ENCODE data around the gene GOLGA3. TPM values are rescaled to one million over a fixed set of nuclear protein-coding genes. Genes with fewer than 3 reads are reported as not detected.

Gene GOLGA3
- total RNA-seq, 1 donor from 2014 or later, result 86.7 TPM

DNA sequence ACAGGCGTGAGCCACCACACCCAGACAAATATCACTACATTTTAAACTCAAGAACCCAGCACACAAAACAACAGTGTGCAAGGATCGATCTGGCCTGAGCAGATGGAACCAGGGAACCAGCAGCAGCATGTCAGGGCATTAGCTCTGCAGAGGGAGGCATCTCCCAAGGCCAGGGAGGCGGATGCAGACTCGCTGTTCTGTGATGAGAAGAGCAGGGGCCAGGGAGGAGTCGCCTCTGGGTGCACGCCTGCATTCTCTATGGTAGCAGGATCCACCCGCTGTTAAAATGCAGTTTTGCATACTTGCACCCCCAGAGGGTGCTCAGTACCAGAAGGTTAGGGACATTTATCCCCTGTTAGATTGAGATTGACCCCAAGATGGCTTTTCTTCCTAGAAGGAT, 100.2 kb downstream of the GOLGA3 start:
- H2AFZ ChIP-seq (ENCODE audit: low read depth, low read length), result no peak overlapping the region
- no peak overlapping the region for H3K9ac ChIP-seq (ENCODE audit: low read length)
- H3K27me3 ChIP-seq (ENCODE audit: insufficient read depth, low read length), result no peaks in the 10 kb centered on the region
- no peak overlapping the region for H3K4me3 Mint-ChIP-seq (ENCODE audit: unreplicated experiment)
- H3K9me3 Mint-ChIP-seq (ENCODE audit: unreplicated experiment), result no peaks in the 10 kb centered on the region
- H3K36me3 ChIP-seq (ENCODE audit: insufficient read depth, low read length), result peaks cover 55% of the 10 kb centered on the region
- TF ChIP-seq, protein P1, sequence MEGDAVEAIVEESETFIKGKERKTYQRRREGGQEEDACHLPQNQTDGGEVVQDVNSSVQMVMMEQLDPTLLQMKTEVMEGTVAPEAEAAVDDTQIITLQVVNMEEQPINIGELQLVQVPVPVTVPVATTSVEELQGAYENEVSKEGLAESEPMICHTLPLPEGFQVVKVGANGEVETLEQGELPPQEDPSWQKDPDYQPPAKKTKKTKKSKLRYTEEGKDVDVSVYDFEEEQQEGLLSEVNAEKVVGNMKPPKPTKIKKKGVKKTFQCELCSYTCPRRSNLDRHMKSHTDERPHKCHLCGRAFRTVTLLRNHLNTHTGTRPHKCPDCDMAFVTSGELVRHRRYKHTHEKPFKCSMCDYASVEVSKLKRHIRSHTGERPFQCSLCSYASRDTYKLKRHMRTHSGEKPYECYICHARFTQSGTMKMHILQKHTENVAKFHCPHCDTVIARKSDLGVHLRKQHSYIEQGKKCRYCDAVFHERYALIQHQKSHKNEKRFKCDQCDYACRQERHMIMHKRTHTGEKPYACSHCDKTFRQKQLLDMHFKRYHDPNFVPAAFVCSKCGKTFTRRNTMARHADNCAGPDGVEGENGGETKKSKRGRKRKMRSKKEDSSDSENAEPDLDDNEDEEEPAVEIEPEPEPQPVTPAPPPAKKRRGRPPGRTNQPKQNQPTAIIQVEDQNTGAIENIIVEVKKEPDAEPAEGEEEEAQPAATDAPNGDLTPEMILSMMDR (IDR thresholded peaks at IDR 0.05; ENCODE audit: insufficient read depth, low read depth, low read length), result no peak
- no peak for TF ChIP-seq EZH2 (IDR thresholded peaks at IDR 0.05; ENCODE audit: insufficient read depth, low read length)
- DNase-seq (ENCODE audit: low read depth), result no peak
- H3K4me1 ChIP-seq (ENCODE audit: insufficient read depth, low read length), result peaks cover 8% of the 10 kb centered on the region
- FAIRE-seq, result no peak
- H3K27me3 Mint-ChIP-seq (ENCODE audit: low read depth, unreplicated experiment), result no peaks in the 10 kb centered on the region
- peaks cover 88% of the 10 kb centered on the region for H4K20me1 ChIP-seq (ENCODE audit: insufficient read depth, low read length)
- no peak overlapping the region for H3K4me3 ChIP-seq (ENCODE audit: insufficient read depth, low read depth, low read length)
- H3K4me1 Mint-ChIP-seq (ENCODE audit: low read depth, unreplicated experiment), result peaks cover 3% of the 10 kb centered on the region
- H3K27ac Mint-ChIP-seq (ENCODE audit: unreplicated experiment), result no peak overlapping the region
- H3K4me2 ChIP-seq (ENCODE audit: low read length), result no peak overlapping the region
- no peaks in the 10 kb centered on the region for H3K9me3 ChIP-seq (ENCODE audit: insufficient read depth, low read depth, low read length)
- H3K79me2 ChIP-seq (ENCODE audit: insufficient read depth, low read length), result peaks cover 48% of the 10 kb centered on the region
- no peak overlapping the region for H3K27ac ChIP-seq (ENCODE audit: low read depth, low read length)
- peaks cover 36% of the 10 kb centered on the region for H3K36me3 Mint-ChIP-seq (ENCODE audit: low read depth, unreplicated experiment)

DNA sequence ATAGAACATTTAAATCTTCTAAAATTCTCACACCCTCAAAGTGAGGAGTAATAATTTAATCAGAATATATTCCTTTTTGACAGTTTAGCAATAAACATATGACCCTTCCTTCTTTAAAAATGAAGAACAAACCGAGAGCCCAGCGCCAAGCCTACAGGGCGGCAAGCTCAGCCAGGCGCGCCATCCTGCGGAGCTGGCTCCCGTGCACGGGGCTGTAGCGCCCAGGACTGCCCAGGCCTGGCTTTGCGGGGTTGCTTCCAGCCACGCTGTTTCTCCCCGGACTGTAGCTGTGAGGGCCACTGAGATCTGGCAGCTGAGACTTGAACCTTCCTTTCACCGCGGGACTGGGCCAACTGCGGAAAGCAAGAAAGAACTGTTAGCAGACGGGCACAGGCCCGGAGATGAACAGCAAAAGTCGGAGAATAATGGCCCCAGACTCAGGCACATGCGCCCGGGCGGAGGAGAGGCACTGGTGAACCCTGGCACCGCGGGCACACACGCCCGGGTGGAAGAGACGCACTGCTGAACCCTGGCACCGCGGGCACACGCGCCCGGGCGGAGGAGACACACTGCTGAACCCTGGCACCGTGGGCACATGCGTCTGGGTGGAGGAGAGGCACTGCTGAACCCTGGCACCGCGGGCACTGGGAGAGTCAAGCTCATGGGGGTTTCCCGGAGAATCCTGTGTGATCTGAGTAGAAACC, 101.4 kb downstream of the GOLGA3 start:
- Histone ChIP-seq H3K27ac (ENCODE audit: low read depth, low read length) (no peak overlapping the region), H3K4me3 (ENCODE audit: insufficient read depth, low read depth, low read length) (no peak overlapping the region), H3K9me3 (ENCODE audit: insufficient read depth, low read depth, low read length) (no peaks in the 10 kb centered on the region), H3K4me1 (ENCODE audit: insufficient read depth, low read length) (peaks cover 11% of the 10 kb centered on the region), H3K4me2 (ENCODE audit: low read length) (no peak overlapping the region), H2AFZ (ENCODE audit: low read depth, low read length) (no peak overlapping the region), H3K27me3 (ENCODE audit: insufficient read depth, low read length) (no peaks in the 10 kb centered on the region), H3K9ac (ENCODE audit: low read length) (no peak overlapping the region), H3K36me3 (ENCODE audit: insufficient read depth, low read length) (peaks cover 54% of the 10 kb centered on the region), H4K20me1 (ENCODE audit: insufficient read depth, low read length) (peaks cover 90% of the 10 kb centered on the region), H3K79me2 (ENCODE audit: insufficient read depth, low read length) (peaks cover 58% of the 10 kb centered on the region)
- TF ChIP-seq EZH2 (IDR thresholded peaks at IDR 0.05; ENCODE audit: insufficient read depth, low read length), result no peak
- TF ChIP-seq, protein P1 (IDR thresholded peaks at IDR 0.05; ENCODE audit: insufficient read depth, low read depth, low read length), result no peak
- Mint-ChIP-seq H3K9me3 (ENCODE audit: unreplicated experiment) (no peaks in the 10 kb centered on the region), H3K4me1 (ENCODE audit: low read depth, unreplicated experiment) (peaks cover 3% of the 10 kb centered on the region), H3K4me3 (ENCODE audit: unreplicated experiment) (no peak overlapping the region), H3K27ac (ENCODE audit: unreplicated experiment) (no peak overlapping the region), H3K36me3 (ENCODE audit: low read depth, unreplicated experiment) (peaks cover 34% of the 10 kb centered on the region), H3K27me3 (ENCODE audit: low read depth, unreplicated experiment) (no peaks in the 10 kb centered on the region)
- DNase-seq (ENCODE audit: low read depth) (no peak), FAIRE-seq (no peak)

DNA sequence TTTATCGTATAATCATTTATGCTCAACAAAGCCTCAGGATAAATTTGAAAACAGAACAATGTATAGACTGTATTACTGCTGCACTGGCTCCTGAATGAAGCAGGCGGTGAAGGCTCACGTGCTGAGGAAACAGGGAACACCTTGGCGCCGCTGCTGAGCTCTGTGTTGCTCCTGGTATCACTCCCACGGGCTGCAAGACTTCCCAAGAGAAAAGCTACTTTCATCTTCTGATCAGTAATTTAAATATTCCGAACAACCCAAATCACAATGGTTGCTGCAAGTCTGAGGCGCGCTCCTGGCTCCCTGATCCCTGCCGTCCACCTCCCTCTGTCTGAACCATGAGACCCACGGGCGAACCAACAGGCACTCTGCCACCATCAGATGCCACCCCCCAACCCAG, 102.3 kb downstream of the GOLGA3 start:
- H3K27me3 Mint-ChIP-seq (ENCODE audit: low read depth, unreplicated experiment), result no peaks in the 10 kb centered on the region
- FAIRE-seq, result no peak

More for the DNA sequence above, 102.3 kb downstream of the GOLGA3 start:
- Mint-ChIP-seq H3K36me3 (ENCODE audit: low read depth, unreplicated experiment) (peaks cover 34% of the 10 kb centered on the region), H3K4me3 (ENCODE audit: unreplicated experiment) (no peak overlapping the region), H3K27ac (ENCODE audit: unreplicated experiment) (no peak overlapping the region), H3K9me3 (ENCODE audit: unreplicated experiment) (no peaks in the 10 kb centered on the region), H3K4me1 (ENCODE audit: low read depth, unreplicated experiment) (peaks cover 3% of the 10 kb centered on the region)
- Histone ChIP-seq H3K79me2 (ENCODE audit: insufficient read depth, low read length) (peaks cover 58% of the 10 kb centered on the region), H2AFZ (ENCODE audit: low read depth, low read length) (no peak overlapping the region), H3K4me2 (ENCODE audit: low read length) (no peak overlapping the region), H3K4me3 (ENCODE audit: insufficient read depth, low read depth, low read length) (no peak overlapping the region), H3K27ac (ENCODE audit: low read depth, low read length) (no peak overlapping the region), H3K9ac (ENCODE audit: low read length) (no peak overlapping the region), H3K27me3 (ENCODE audit: insufficient read depth, low read length) (no peaks in the 10 kb centered on the region), H3K9me3 (ENCODE audit: insufficient read depth, low read depth, low read length) (no peaks in the 10 kb centered on the region), H4K20me1 (ENCODE audit: insufficient read depth, low read length) (peaks cover 93% of the 10 kb centered on the region), H3K36me3 (ENCODE audit: insufficient read depth, low read length) (peaks cover 53% of the 10 kb centered on the region), H3K4me1 (ENCODE audit: insufficient read depth, low read length) (peaks cover 11% of the 10 kb centered on the region)
- TF ChIP-seq, protein P1 (IDR thresholded peaks at IDR 0.05; ENCODE audit: insufficient read depth, low read depth, low read length), result no peak
- TF ChIP-seq EZH2 (IDR thresholded peaks at IDR 0.05; ENCODE audit: insufficient read depth, low read length), result no peak
- no peak for DNase-seq (ENCODE audit: low read depth)
